ENCODE results near the gene GAB2. TPM values are rescaled to one million over a fixed set of nuclear protein-coding genes. Genes with fewer than 3 reads are reported as not detected.

The GAB2 gene
- total and polyA plus RNA-seq, 8 donors: 18.8 to 59.6 (median 19.7) TPM

DNA sequence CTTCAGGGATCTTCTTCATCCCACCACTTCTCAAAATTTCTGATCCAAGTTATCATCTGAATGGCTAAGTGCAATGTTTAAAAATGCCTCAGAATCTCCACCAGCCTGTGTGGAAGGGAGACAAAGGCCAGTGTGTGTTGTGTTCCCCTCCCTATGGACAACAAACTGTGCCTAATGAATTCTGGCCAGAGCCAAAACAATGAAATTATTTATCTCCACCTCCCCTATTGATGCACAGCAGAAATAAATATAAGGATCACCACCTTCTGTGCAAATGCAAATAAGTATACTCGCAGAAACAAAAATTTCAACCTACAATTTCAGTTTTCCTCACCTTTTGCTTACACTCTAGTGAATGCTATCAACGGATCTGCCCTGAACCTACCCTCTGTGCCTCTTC, 75.8 kb downstream of the GAB2 start:
- DNase-seq: no peak
- no peak overlapping the region for H3K4me3 ChIP-seq
- ATAC-seq: no peak
- H3K9me3 ChIP-seq: no peaks in the 10 kb centered on the region
- H3K27ac ChIP-seq: no peak overlapping the region
- no peaks in the 10 kb centered on the region for H3K36me3 ChIP-seq
- TF ChIP-seq, protein P1, sequence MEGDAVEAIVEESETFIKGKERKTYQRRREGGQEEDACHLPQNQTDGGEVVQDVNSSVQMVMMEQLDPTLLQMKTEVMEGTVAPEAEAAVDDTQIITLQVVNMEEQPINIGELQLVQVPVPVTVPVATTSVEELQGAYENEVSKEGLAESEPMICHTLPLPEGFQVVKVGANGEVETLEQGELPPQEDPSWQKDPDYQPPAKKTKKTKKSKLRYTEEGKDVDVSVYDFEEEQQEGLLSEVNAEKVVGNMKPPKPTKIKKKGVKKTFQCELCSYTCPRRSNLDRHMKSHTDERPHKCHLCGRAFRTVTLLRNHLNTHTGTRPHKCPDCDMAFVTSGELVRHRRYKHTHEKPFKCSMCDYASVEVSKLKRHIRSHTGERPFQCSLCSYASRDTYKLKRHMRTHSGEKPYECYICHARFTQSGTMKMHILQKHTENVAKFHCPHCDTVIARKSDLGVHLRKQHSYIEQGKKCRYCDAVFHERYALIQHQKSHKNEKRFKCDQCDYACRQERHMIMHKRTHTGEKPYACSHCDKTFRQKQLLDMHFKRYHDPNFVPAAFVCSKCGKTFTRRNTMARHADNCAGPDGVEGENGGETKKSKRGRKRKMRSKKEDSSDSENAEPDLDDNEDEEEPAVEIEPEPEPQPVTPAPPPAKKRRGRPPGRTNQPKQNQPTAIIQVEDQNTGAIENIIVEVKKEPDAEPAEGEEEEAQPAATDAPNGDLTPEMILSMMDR (IDR thresholded peaks at IDR 0.05): no peak
- peaks cover 4 to 43% of the 10 kb centered on the region in 2 donors for H3K4me1 ChIP-seq
- H3K27me3 ChIP-seq: no peaks in the 10 kb centered on the region
- intact Hi-C loops (cut with DNase I): no loop called here

DNA sequence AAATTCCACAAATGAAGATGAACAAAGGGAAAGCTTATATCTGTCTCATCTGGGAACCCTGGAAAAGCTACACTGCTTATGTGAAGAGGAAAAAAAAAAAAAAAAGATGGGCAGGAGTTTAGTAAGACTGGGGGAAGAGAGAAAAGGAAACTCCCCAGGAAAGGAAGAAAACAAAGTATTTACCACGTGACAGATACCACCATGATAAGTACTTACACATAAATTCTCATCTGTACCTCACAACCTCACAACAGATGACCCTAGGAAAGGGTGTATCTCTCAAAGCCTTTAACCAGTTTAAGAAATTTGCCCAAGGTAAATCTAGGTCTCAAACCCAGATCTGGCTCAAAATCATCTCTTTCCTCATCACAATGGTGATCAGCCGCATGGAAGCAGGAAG, 77.1 kb downstream of the GAB2 start:
- peaks cover 4 to 40% of the 10 kb centered on the region in 2 donors for H3K4me1 ChIP-seq
- H3K9me3 ChIP-seq: no peaks in the 10 kb centered on the region
- H3K36me3 ChIP-seq: no peaks in the 10 kb centered on the region
- no peak overlapping the region for H3K27ac ChIP-seq
- TF ChIP-seq, protein P1 (IDR thresholded peaks at IDR 0.05): no peak
- ATAC-seq (no peak), DNase-seq (no peak)
- intact Hi-C loops (cut with DNase I): no loop called here
- H3K4me3 ChIP-seq: no peak overlapping the region
- no peaks in the 10 kb centered on the region for H3K27me3 ChIP-seq

DNA sequence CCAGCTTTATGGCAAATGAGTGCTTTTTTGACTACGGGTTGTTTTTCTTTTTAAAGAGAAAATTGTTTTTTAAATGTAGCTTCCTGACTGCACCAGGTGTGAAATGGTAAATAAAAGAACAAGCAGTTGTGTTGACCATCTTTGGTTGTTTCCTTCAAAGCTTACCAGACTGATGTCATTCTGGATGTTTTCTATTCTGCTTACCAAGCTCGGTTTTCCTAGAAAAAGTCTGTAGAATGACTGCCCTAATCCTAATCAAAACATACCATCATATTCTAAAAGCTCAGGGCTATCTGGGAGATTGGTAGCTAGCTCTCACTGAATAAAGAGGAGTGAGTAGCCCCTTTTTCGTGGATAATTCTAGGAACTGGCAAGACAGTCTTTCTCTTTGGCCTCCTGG, 77.7 kb downstream of the GAB2 start:
- ATAC-seq: no peak
- Histone ChIP-seq H3K27me3 (no peaks in the 10 kb centered on the region), H3K4me1 (peaks cover 4 to 38% of the 10 kb centered on the region in 2 donors), H3K4me3 (no peak overlapping the region), H3K27ac (no peak overlapping the region), H3K9me3 (no peaks in the 10 kb centered on the region), H3K36me3 (no peaks in the 10 kb centered on the region)
- intact Hi-C loops (cut with DNase I): no loop called here
- TF ChIP-seq, protein P1 (IDR thresholded peaks at IDR 0.05): no peak
- no peak for DNase-seq

DNA sequence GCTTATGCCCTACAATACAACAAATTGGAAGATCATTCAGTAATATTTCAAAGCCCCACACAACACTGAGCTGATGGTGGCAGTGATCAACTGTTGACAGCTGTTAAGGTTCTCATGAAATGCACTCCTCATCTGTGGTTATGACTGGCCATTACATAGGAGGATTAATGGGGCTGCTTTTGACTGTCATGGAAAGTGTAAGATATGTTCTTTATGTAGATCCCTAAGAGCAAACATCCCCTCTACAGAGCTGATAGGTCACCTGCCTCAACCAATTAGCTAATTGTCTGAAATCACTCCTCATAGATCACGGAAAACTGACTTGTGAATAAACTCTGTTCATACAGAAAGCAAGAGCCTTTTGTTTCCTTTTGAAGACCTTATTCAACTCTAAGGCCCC, 78.1 kb downstream of the GAB2 start:
- intact Hi-C loops (cut with DNase I): no loop called here
- no peaks in the 10 kb centered on the region for H3K27me3 ChIP-seq
- H3K4me3 ChIP-seq: no peak overlapping the region
- TF ChIP-seq, protein P1 (IDR thresholded peaks at IDR 0.05): no peak
- no peaks in the 10 kb centered on the region for H3K9me3 ChIP-seq
- H3K4me1 ChIP-seq: peaks cover 4 to 38% of the 10 kb centered on the region in 2 donors
- H3K36me3 ChIP-seq: no peaks in the 10 kb centered on the region
- no peak for ATAC-seq
- DNase-seq: no peak
- no peak overlapping the region for H3K27ac ChIP-seq

DNA sequence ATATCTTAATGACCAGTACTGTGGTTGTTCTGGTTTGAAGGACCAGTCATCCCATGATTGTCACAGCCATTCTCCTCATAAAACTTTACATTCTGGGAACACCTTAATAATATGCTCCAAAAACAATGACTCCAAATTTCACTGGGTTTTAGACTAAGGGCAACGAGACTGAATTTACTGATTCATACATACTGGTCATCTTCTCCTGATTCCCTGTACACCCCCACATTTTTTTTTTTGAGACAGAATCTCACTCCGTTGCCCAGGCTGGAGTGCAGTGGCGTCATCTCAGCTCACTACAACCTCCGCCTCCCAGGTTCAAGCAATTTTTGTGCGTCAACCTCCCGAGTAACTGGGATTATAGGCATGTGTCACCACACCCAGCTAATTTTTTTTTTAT, 78.9 kb downstream of the GAB2 start:
- H3K4me1 ChIP-seq: peaks cover 4 to 35% of the 10 kb centered on the region in 2 donors
- intact Hi-C loops (cut with DNase I): no loop called here
- no peaks in the 10 kb centered on the region for H3K9me3 ChIP-seq
- TF ChIP-seq, protein P1 (IDR thresholded peaks at IDR 0.05): no peak
- DNase-seq: no peak
- no peaks in the 10 kb centered on the region for H3K27me3 ChIP-seq
- H3K4me3 ChIP-seq: no peak overlapping the region
- ATAC-seq: no peak
- peak overlapping the region in 1 of 2 donors; percentile 4 for H3K27ac ChIP-seq
- H3K36me3 ChIP-seq: no peaks in the 10 kb centered on the region

Data from left lung (tissue), 10 donors.